ENCODE data around the gene WNT3. TPM values are rescaled to one million over a fixed set of nuclear protein-coding genes. Genes with fewer than 3 reads are reported as not detected.
A peak's percentile ranks its signal among the peaks of the same experiment; 100 is the strongest.
"Not testable (repeated sequence)": the region's sequence is repeated elsewhere in the genome, so short reads cannot be mapped to it uniquely, and the experiment has no call there.

The WNT3 gene
- total RNA-seq, 1 donor from 2014 or later, result 0.92 TPM

DNA sequence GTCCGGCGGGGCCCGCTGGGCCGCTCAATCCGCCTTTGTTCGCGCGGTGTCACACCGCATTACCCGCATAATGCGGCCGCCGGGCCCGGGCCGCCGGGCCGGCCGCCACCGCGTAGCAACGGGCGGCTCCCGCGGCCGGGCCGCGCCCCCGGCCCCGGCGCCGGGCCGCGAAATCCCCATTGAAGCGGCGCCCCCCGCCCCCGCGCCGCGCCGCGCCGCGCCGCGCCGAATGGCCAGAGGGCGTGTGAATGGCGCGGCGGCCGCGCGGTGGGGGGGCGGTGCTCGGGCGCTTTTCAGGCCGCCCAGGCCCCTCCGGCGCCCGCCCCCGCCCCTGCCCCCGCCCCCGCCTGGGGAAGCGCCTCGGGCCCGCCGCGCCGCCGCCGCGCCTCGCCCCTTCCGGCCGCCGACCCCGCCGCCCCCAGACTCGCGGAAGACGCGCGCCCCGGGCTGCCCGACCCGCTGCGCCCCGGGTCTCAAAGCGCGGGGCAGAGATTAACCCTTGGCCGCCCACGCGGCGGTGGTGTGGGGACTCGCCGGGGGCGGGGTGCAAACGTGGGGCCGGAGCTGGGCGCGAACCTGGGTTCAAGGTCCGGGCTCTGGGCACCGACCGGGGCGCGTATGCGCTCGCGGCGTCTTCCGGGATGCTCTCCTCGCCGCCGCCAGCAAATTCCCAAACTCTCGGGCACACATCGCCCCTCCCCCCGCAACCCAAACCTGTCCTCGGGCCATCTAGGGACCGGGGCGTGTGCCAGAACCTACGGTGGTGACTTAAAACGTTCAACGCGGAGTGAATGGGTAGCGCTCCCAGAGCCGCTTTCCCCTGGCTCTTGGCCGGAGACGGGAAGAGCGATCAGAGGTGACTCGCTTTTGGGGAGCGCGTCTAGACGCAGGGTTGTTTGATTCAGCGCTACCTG lies 46.7 kb downstream of the WNT3 start:
- intact Hi-C loops (cut with micrococcal nuclease), result no loop called here
- ATAC-seq (peak; percentile 54), DNase-seq (peak; percentile 55)

DNA sequence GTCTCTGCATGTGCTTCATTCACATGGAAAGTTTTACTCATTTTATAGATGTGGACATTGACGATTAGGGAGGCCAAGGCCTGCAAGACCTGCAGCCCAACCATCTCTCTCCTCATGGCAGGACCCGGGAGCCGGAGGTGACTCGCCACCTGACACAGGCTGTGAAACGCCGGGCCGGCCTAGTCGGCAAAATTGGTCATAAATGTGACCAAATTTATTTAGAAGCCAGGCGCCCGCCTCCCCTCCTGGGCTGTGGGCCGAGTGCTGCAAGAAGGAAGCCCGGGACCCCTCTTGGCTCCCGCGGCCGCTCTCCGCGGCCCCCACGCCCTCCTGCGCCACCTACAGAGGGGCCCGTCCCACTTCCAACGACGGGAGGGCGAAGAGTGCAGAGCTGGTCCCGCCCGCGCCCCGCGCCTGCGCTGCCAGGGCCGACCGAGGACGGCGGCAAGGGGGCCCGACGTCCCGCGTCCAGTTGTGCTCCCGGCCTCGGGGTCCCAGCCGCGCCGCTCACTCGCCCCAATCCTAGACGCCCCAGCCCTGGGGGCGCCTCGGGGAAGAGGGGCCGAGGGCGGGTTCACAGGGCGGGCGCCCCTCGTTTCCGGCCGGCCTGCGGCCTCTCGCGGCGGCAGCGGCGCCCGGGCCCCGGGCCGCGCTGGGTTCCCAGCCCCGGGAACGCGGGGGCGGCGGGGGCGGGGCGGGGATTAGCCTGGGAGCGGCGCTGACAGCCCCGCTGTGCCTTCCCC lies 47.5 kb downstream of the WNT3 start:
- DNase-seq, result peak; percentile 62
- intact Hi-C loops (cut with micrococcal nuclease), result no loop called here
- ATAC-seq, result peak; percentile 74

DNA sequence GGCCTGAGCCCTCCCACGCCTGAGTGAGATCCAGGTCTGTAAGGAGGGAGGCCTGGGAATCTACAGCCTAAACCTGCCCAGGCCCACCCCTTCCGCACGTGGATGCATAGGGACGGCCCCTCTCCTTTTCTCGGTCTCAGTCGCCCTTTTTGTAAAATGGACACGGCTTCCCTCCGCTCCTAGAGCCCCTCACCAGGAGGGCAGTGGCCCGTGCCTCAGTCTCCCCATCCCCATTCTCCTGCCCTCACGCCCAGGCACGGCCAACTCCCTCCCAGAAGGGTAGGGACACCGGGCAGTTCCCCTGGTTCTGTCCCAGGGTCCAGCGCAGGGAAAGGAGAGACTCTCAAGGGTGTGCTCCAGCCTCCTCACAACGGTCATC lies 48.1 kb downstream of the WNT3 start:
- ATAC-seq, result no peak
- no peak for DNase-seq
- intact Hi-C loops (cut with micrococcal nuclease), result no loop called here

DNA sequence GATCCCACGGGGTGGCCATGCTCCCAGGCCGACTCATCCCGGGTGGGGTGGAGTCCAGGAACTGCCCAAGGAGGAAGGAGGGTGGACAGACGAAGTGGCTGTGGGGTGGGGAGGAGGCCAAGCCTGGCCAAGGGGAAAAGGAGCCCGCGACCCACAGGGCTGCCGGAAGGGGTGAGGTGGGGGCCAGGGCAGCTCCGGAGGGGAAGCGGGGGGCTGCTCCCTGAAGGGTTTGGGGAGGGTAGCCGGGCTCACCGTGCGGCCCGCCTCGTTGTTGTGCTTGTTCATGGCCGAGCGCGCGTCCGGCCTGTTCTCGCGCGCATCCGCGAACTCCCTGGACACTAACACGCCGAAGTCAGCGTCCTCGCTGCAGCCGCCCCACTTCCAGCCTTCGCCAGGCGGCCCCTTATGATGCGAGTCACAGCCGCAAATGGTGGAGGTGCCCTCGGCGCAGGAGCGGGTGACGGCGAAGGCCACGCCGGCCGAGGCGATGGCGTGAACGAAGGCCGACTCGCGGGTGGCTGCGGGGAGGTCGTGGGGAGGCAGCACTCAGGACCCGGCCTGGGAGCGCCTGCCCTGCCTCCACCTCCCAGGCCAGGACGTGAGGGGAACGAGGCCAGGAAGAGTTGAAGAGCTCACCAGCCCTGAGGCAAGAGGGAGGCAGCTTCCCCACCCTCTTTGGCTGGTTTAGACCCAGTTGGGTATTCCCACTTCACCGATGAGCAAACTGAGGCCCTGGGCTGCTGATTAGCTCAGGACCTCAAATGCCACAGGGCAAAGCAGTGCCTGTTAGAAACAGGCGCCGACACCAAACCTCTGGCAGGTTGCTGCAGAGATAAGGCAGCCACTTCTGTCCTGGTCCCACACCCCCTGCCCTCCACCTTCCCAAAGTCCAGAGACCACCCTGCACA lies 48.7 kb downstream of the WNT3 start:
- DNase-seq (no peak), ATAC-seq (no peak)
- intact Hi-C loops (cut with micrococcal nuclease), result no loop called here

DNA sequence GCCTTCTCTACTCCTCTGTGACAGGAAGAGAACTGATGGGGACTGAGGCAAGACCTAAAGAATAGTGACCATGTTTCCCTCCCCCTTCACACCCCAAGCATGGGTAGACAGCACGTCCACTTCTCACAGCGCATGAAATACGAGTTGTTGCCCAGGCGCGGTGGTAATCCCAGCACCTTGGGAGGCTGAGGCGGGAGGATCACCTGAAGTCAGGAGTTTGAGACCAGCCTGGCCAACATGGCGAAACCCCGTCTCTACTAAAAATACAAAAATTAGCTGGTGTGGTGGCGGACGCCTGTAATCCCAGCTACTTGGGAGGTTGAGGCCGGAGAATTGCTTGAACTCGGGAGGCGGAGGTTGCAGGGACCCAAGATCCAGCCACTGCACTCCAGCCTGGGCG lies 49.6 kb downstream of the WNT3 start:
- DNase-seq; intact Hi-C loops (cut with micrococcal nuclease); ATAC-seq: not testable (repeated sequence)

DNA sequence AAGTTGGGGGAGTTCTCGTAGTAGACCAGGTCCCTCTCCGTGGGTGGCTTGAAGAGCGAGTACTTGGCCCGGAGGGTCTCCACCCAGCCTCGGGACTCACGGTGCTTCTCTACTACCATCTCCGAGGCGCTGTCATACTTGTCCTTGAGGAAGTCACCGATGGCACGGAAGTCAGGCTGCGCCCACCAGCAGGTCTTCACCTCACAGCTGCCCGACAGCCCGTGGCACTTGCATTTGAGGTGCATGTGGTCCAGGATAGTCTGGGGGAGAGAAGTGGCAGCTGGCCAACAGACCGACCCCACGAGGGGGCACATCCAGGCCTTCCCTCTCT lies 50.0 kb downstream of the WNT3 start:
- ATAC-seq (no peak), DNase-seq (no peak)
- intact Hi-C loops (cut with micrococcal nuclease), result no loop called here

DNA sequence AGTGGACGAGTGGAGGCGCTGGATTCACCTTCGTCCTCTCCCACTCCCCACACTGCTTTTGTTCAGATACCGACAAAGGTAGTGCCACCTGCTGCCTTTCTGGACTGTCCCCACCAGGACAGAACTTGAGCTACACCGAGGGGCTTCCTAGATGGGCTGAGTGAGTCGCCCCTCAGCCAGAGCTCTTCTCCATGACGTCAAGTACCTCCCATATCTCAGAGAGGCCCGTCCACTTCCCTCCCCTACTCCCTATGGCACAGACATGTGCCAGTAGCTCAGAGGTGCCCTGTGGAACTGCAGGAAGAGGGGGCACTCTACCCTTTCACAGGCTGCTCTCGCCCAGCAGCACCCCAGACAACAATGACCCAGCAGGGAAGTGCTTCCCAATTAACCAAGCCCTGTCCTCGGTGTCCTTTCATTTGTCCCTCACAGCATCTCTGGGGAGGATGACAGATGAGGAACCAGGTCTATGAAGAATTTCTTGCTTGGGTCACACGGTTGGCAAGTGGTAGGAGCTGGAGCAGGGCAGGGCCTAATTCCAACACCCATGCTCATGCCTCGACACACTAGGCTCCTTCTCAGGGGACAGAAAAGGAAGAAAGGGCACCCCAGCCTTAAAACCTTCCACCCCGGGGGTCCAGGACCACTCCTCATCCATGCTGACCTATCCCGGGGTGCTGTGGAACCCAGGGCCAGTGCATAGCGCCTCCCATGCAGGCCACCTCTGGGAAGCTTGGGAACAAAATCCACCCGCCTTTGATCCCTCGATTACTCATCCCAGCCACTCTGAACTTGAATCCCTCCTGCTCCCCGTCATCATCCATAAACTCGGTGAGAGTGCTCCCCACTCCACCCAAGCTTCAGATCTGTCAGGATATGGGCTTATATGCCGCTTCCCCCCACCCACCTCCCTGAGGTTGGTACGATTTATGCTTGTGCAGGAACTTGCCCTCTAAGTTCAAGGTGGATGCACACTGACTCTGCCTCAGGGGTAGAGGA lies 51.7 kb downstream of the WNT3 start:
- intact Hi-C loops (cut with micrococcal nuclease), result no loop called here
- DNase-seq (no peak), ATAC-seq (no peak)

DNA sequence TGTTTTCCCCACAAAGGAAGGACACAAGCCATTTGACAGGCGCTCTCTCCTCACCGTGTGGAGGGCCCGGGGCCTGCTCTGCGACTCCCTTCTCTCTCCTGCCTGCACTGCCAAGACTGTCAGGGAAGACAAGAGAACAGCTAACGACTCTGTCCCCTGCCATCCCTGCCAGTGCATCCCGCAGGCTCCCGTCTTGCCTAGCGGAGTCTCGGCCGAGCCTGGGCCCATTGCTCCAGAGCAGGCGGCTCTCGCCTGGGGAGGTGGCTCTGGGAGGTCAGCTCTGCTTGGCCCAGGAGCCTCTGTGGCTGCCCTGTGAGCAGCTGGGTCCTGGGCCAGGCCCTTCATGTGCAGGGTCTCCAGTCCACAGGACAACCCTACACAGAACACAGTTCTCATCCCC lies 53.0 kb downstream of the WNT3 start:
- ATAC-seq (peak; percentile 24), DNase-seq (no peak)
- intact Hi-C loops (cut with micrococcal nuclease), result no loop called here

DNA sequence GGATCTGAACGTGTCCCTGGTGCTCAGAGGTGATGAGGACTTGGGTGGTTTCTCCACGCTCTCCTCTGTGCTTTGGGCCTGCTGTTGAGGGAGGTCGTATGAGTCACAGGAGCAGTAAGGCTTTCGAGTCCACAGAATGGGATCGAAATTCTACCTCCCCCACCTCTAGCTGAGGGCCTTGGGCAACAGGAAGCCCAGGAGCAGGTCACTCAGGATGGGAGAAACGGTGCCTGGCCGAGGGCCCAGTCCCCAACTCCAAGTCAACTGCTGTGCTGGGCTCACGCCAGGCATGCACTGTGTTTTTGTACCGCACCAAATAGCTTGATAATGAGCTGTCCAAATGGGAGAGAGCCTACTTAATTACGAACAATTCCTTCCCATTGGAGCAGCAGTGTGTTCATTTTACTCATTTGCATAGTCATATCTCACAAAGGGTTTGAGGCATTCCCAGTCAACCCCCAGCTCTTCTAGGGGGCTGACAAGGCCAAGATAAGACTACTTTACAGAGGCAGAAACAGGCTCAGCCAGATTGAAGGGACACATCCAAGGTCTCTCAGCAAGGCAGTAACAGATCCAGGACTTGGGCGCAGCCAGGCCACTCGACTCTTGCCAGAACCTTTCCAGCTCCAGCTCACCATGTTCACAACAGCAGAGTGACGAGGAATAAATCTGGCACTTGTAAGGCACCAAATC lies 53.6 kb downstream of the WNT3 start:
- DNase-seq (peak; percentile 85), ATAC-seq (peak; percentile 93)
- intact Hi-C loops (cut with micrococcal nuclease), result no loop called here

DNA sequence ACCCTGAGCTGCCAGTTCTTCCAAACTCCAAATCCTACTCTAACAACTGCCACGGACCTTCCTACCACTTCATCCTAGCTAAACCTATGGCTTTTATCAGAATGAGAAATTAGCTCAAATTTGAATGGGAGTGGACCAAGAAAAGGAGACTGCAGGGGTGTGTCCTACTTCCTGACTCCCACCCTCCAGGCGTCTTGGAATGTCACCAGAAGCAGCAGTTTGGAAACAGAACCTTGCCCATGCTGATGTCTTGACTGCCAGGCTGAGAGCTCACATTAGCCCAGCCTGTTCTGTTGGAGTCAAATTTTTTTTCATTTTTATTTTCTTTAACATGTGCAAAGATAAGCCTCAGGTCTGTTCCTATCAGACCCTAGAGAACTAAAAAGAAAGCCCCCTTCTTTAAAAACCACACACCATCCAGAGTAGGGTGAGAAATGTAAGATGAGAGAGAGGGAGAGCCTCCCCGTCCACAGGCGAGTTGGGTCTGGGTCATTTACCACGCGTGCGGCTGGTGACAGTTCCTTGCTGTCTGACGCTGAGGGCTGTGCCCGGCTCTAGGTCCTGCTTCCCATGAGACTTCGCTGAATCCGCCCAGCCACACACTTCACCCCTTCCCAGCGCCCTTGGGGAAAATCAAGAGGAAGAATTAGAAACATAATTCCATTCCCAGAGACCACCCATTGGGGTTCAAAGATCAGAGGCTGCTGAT lies 54.3 kb downstream of the WNT3 start:
- intact Hi-C loops (cut with micrococcal nuclease), result no loop called here
- no peak for DNase-seq
- no peak for ATAC-seq

DNA sequence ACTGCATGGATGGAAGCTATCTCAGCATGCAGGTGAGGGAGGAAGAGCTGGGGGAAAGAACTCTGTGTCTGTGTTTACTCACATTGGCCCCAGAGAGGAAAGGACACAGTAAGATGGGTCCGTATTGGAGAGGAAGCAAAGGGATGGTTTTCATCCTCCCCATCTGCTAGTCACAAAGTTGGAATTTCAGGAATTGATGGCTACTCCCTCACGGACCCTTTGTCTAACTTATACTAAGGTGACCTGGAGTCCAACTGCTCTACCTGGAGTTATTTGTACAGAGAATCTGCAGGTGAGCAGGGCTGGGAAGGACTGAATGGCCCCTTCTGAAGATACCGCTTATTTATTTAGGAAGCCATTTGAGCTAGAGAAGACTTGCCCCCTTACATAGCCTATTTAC lies 55.1 kb downstream of the WNT3 start:
- DNase-seq, result no peak
- intact Hi-C loops (cut with micrococcal nuclease), result no loop called here
- ATAC-seq, result no peak

DNA sequence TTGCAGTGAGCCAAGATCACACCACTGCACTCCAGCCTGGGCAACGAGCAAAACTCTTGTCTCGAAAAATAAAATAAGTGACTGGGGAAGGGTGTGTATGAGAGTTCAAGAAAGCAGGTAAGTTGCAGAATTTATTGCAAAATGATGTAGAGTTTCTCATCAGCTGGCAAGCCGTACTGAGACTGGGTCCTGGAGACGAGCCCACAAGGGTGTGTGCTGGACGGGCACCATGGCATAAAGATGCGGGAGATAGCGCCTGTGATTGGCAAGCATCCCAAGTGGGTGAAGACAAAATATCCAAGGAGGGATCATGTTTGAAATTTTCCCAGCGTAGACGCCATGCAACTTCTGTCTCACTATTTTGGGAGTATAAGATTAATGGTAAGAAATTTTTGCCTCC lies 59.4 kb downstream of the WNT3 start:
- no peak for ATAC-seq
- intact Hi-C loops (cut with micrococcal nuclease), result no loop called here
- no peak for DNase-seq

DNA sequence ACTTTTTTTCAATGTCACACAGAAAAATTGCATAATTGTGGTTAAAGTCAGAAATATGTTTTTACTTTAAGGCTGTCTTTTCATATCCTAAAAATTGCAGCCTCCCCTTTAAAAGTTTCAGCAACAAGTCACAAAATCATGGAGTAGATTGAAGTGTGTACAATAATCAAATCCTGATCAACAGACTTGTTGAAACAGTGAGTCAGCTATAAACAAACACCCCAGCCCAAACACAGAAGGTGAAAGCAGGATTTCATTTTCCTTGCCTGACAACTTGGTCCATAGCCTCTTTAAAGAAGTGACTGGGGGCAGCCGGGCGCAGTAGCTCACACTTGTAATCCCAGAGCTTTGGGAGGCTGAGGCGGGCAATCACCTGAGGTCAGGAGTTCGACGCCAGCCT lies 59.9 kb downstream of the WNT3 start:
- ATAC-seq, result no peak
- intact Hi-C loops (cut with micrococcal nuclease), result no loop called here
- no peak for DNase-seq

DNA sequence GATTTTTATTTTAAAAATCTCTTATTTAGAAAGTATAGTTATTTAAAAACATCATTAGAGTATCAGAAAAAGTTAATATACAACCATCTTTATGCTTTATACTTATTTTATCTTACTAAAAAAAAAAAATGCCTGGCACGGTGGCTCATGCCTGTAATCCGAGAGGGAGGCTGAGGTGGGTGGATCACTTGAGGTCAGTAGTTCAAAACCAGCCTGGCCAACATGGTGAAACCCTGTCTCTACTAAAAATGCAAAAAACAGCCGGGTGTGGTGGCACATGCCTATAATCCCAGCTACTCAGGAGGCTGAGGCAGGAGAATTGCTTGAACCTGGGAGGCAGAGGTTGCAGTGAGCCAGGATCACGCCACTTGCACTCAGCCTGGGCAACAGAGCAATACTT lies 60.9 kb downstream of the WNT3 start:
- not testable (repeated sequence) for ATAC-seq

DNA sequence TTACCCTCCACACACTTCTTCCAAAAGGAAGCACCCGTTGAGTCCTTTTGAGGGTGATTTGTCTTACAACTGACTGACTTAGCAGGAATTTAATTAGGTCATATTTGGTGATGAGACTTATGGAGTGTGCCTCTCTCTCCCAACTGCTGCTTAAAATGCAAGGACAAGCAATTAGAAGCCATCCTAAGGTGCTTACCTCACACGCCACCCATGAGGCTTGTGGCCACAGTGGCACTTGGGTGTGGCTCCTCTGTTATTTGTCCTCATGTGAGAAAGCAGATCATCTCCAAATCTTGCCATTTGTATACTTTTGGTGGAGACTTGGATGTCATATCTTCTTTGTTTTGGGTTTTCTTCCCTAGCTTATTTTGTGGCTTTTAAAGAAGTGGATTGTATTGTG lies 61.6 kb downstream of the WNT3 start:
- intact Hi-C loops (cut with micrococcal nuclease), result no loop called here
- DNase-seq (no peak), ATAC-seq (no peak)

More for the DNA sequence above, 60.9 kb downstream of the WNT3 start:
- intact Hi-C loops (cut with micrococcal nuclease); DNase-seq: not testable (repeated sequence)

DNA sequence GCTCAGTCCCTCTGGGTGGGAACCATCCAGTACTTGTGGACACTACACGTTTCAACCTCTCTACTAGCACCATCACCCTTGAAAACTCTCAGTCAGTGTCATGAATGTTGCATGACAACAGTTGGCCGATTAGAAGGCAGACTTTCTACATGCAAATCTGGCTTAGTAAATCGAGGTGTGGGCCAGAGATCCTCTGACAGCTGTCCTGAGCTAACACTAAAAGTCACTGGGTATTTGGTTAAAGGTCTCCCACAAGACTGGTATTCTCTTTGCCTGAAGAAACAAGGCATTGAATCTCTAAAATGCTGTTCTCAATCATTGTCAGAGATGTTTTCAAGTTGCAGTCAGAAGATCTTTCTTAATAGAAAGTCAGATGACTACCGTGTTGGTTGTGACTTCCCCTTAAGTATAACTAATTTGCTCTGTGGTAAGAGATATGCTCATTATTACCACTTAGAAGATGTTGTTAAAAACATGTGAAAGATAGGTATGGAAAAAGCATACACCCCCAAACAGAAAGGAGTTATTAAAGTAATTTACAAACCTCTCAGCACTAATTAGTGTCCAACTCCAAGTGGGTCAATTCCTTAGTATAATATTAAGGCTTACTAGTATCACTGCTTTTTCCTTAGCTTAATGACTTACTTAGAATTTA lies 62.3 kb downstream of the WNT3 start:
- DNase-seq (no peak), ATAC-seq (no peak)
- intact Hi-C loops (cut with micrococcal nuclease), result no loop called here

DNA sequence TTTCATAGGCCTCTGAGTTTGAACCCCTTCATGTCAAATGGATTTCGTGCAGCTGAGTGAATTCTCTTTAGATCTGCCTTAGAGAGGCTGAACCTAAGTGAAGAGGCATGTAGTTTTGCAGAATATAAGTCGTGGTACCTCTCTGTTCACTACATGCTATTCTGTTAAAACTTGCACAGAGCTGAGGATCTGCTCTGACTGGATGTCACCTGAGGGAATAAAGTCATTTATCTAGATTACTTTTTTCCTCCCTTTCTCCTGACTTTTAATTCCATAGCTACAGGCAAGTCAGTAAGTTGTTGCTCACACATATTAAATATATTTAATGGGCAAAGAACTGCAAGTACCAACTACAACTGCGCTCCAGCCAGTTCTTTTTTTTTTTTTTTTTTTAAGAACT lies 64.7 kb downstream of the WNT3 start:
- ATAC-seq (no peak), DNase-seq (no peak)
- intact Hi-C loops (cut with micrococcal nuclease), result no loop called here

All from left ventricle myocardium superior (tissue), 1 donor.